Spleen (tissue), 11 donors: ENCODE measurements around the gene SAMD8. TPM values are rescaled to one million over a fixed set of nuclear protein-coding genes. Genes with fewer than 3 reads are reported as not detected.

ENCODE experiments used
- DNase-seq: peaks from one replicate; pipeline ENCODE4 v3.0.0-alpha.2; 2020
- H3K27ac ChIP-seq, 8 donors: fragments of 200-600 bp; sonication (generic) in 7 of 8; 1 replicate in 4 of 8; 2 replicates in 4 of 8; pipeline versions ENCODE4 v1.5.0 to v1.8.0; 2016 to 2021; ENCODE audit warnings: inconsistent platforms in 4 of 8, mild to moderate bottlenecking in 4 of 8, moderate library complexity in 1 of 8
- H3K27me3 ChIP-seq, 7 donors: fragments of 200-600 bp; sonication (generic) in 6 of 7; replicated peaks in 1 of 7; 1 replicate in 4 of 7; 2 replicates in 3 of 7; pipeline versions ENCODE4 v1.5.0 to v1.8.0; 2016 to 2021; ENCODE audit warnings: inconsistent platforms in 3 of 7, mild to moderate bottlenecking in 1 of 7
- H3K36me3 ChIP-seq, 6 donors: fragments of 200-600 bp; sonication (generic) in 5 of 6; 1 replicate in 4 of 6; 2 replicates in 2 of 6; pipeline versions ENCODE4 v1.5.0 to v1.8.0; 2016 to 2021; ENCODE audit warnings: inconsistent platforms in 2 of 6
- H3K4me1 ChIP-seq, 6 donors: fragments of 200-600 bp; sonication (generic) in 5 of 6; 1 replicate in 3 of 6; 2 replicates in 3 of 6; pipeline versions ENCODE4 v1.5.0 to v1.8.0; 2016 to 2021; ENCODE audit warnings: inconsistent platforms in 3 of 6
- H3K4me3 ChIP-seq, 8 donors: fragments of 200-600 bp; sonication (generic) in 7 of 8; 1 replicate in 4 of 8; 2 replicates in 4 of 8; pipeline versions ENCODE4 v1.5.0 to v1.8.0; 2016 to 2021; ENCODE audit warnings: inconsistent platforms in 4 of 8, mild to moderate bottlenecking in 4 of 8, moderate library complexity in 2 of 8
- H3K9me3 ChIP-seq, 8 donors: fragments of 200-600 bp; sonication (generic) in 7 of 8; 1 replicate in 4 of 8; 2 replicates in 4 of 8; pipeline versions ENCODE4 v1.5.0 to v1.8.0; 2016 to 2021; ENCODE audit warnings: inconsistent platforms in 4 of 8
- POLR2A ChIP-seq, 3 donors: fragments of 450-650 bp; IDR thresholded peaks; one replicate each; pipeline ENCODE4 v1.5.1; 2017; ENCODE audit warnings: antibody characterized with exemption in 3 of 3, mild to moderate bottlenecking in 1 of 3
- POLR2AphosphoS5 ChIP-seq, 3 donors: sonication (generic); formaldehyde crosslinking; IDR thresholded peaks; one replicate each; pipeline ENCODE4 v1.5.1; 2017; ENCODE audit warnings: antibody characterized with exemption in 3 of 3
- WGBS, 5 donors: extraction: QIAGEN DNeasy Blood & Tissue Kit in 3 of 5; methylation state at CpG; one replicate each; pipeline versions ENCODE4 v1.1.5 to v1.1.7; 2013 to 2018; 5-methylcytosine and 5-hydroxymethylcytosine counted together
- intact Hi-C: fragments of 100-400 bp; cut with DNase I; formaldehyde crosslinking; loops from one replicate; pipeline ENCODE4 v1.15.0; 2023; ENCODE audit warnings: low total_unique reads
- polyA plus RNA-seq, 3 donors: library from polyadenylated mRNA; stranded (reverse); fragments of 200-250 nt; gene quantifications; one replicate each; pipeline ENCODE4 v1.2.1, GENCODE V29; 2013
- total RNA-seq, 7 donors: library from RNA; depleted of rRNA in 3 of 7; stranded (reverse); fragments of >200 nt in 3 of 7; fragmentation: NEBNext Ultra II Directional in 4 of 7; extraction: Animal tissue kit (Norgen Biotek cat#: 25700) in 4 of 7; gene quantifications; one replicate each; pipeline versions ENCODE4 v1.1.0 to v1.2.1, GENCODE V29; 2016 to 2021
- TF ChIP-seq, protein P1 (sequence below), 11 experiments: fragments of 200-600 bp in 7 of 11; fragments of 450-650 bp in 4 of 11; sonication (generic) in 4 of 11; IDR thresholded peaks in 8 of 11; conservative IDR thresholded peaks in 3 of 11; 1 replicate in 7 of 11; 2 replicates in 4 of 11; pipeline versions ENCODE4 v1.4.0 to v1.8.0; 2016 to 2021; ENCODE audit warnings: antibody characterized with exemption in 11 of 11, inconsistent platforms in 4 of 11, mild to moderate bottlenecking in 1 of 11
- donor health status: healthy with polysubstance abuse.
- donor health status: DM: no; HTN: no; CAD: no; lungs with moderate emphysema.
- donor health status: DM: no; HTN: no; CAD: no.
- donor health status: Bipolar disorder and iron deficiency.
- donor health status: healthy.
- donor health status: DM: no; HTN: no; CAD: no.
- donor health status: DM: yes; HTN: yes; CAD: no.

The SAMD8 gene
- total and polyA plus RNA-seq, 10 donors, result 4.1 to 35.1 (median 25.2) TPM

DNA sequence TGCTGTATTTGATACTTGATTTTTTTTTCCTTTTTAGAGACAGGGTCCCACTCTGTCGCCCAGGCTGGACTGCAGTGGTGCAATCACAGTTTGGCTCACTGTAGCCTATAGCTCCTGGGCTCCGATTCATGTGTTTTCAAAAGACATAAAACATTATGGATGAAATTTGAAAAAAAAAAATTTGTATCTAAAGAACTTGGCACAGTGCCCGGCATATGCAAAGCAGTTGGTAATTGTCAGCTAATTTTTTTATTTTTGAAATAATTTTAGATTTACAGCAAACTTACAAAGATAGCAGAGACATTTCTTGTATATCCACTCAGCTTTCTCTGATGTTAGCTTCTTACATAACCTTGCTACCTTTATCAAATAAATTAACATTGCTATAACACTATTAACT lies 20.3 kb upstream of the SAMD8 start:
- no peak for TF ChIP-seq POLR2A (IDR thresholded peaks at IDR 0.05)
- Histone ChIP-seq H3K27me3 (no peaks in the 10 kb centered on the region), H3K27ac (no peak overlapping the region), H3K36me3 (peaks cover 0 to 26% (median 0%) of the 10 kb centered on the region in 6 donors), H3K4me1 (no peaks in the 10 kb centered on the region), H3K9me3 (no peaks in the 10 kb centered on the region), H3K4me3 (no peak overlapping the region)
- WGBS, 5 donors, result 80 to 90% (median 89%) methylated on average over 3 of the region's 3 CpGs
- intact Hi-C loops, result no loop called here
- no peak for DNase-seq

DNA sequence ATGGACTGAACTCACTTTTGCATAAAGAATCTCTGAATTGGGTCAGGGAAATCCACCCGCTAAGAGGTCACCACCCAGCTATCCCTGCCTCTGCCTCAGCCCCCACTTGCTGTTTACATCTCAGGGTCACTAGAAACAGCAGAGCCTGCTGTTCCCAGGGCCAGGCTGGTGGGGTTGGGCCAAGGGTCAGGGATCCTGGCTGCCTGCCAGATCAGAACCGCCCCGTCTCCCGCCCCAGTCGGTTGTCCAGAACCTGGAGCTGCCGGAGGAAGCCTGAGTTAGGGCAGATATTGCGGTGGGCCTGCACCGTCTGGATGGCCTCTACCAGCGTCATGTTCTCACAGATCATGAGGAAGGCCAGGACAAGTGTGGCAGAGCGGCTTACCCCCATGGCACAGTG lies 17.0 kb upstream of the SAMD8 start:
- WGBS, 5 donors, result 84 to 100% (median 88%) methylated on average over 5 to 10 of the region's 10 CpGs
- Histone ChIP-seq H3K27me3 (no peaks in the 10 kb centered on the region), H3K4me3 (no peak overlapping the region), H3K27ac (no peak overlapping the region), H3K9me3 (no peaks in the 10 kb centered on the region), H3K4me1 (peaks cover 0 to under 1% (median 0%) of the 10 kb centered on the region in 6 donors), H3K36me3 (peaks cover 0 to 26% (median 0%) of the 10 kb centered on the region in 6 donors)
- TF ChIP-seq, protein P1, sequence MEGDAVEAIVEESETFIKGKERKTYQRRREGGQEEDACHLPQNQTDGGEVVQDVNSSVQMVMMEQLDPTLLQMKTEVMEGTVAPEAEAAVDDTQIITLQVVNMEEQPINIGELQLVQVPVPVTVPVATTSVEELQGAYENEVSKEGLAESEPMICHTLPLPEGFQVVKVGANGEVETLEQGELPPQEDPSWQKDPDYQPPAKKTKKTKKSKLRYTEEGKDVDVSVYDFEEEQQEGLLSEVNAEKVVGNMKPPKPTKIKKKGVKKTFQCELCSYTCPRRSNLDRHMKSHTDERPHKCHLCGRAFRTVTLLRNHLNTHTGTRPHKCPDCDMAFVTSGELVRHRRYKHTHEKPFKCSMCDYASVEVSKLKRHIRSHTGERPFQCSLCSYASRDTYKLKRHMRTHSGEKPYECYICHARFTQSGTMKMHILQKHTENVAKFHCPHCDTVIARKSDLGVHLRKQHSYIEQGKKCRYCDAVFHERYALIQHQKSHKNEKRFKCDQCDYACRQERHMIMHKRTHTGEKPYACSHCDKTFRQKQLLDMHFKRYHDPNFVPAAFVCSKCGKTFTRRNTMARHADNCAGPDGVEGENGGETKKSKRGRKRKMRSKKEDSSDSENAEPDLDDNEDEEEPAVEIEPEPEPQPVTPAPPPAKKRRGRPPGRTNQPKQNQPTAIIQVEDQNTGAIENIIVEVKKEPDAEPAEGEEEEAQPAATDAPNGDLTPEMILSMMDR (IDR thresholded peaks at IDR 0.05 in 8 of 11, conservative IDR thresholded peaks at IDR 0.05 in 3 of 11), result no peak
- TF ChIP-seq POLR2A (IDR thresholded peaks at IDR 0.05), result no peak
- peak in 1 of 3 donors; percentile 45 for TF ChIP-seq POLR2AphosphoS5 (IDR thresholded peaks at IDR 0.05)
- intact Hi-C loops, result no loop called here
- no peak for DNase-seq

DNA sequence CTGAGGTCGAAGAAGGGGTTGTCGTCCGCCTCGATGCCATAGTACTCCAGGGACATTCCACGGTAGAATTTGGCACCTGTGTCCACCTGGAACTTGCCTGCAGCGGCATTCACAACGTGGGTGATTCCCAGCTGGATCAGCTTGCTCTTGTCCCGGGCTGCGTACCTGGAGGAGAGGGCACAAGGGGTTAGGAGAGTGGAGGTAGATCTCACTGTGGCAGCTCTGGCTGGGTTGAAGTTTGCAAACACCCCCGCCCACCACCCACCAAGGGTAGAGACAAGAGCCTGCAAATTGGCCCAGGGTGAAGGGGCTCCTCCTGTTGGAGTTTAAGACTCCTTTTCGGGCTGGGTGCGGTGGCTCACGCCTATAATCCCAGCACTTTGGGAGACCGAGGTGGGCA lies 15.8 kb upstream of the SAMD8 start:
- no peak for DNase-seq
- TF ChIP-seq POLR2AphosphoS5 (IDR thresholded peaks at IDR 0.05) (no peak), POLR2A (IDR thresholded peaks at IDR 0.05) (no peak)
- TF ChIP-seq, protein P1 (IDR thresholded peaks at IDR 0.05 in 8 of 11, conservative IDR thresholded peaks at IDR 0.05 in 3 of 11), result no peak
- peaks cover 0 to 26% (median 0%) of the 10 kb centered on the region in 6 donors for H3K36me3 ChIP-seq
- H3K9me3 ChIP-seq, result no peaks in the 10 kb centered on the region
- intact Hi-C loops, result no loop called here
- no peaks in the 10 kb centered on the region for H3K27me3 ChIP-seq
- WGBS, 5 donors, result 84 to 96% (median 92%) methylated on average over 4 to 14 of the region's 14 CpGs
- no peak overlapping the region for H3K27ac ChIP-seq
- H3K4me3 ChIP-seq, result no peak overlapping the region
- peaks cover 0 to 12% (median 9%) of the 10 kb centered on the region in 6 donors for H3K4me1 ChIP-seq

DNA sequence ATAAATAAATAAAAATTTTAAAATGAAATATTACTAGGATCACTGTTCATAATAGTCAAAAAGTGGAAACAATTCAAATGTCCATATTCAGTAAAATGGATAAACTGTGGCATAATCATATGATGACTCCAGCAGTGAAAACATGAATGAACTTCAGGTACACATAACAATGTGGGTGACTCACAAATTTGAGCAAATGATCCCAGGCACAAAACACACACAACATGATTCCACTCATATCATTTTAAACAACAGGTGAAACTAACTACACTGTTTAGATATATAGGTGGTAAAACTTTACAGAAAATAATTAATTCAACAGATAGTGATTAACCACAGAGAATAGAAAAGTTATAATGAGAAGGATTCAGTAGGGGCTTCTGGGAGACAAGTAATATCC lies 14.7 kb upstream of the SAMD8 start:
- DNase-seq, result no peak
- intact Hi-C loops, result no loop called here
- Histone ChIP-seq H3K9me3 (no peaks in the 10 kb centered on the region), H3K27me3 (no peaks in the 10 kb centered on the region), H3K27ac (no peak overlapping the region), H3K4me3 (no peak overlapping the region), H3K36me3 (peaks cover 0 to 26% (median 0%) of the 10 kb centered on the region in 6 donors), H3K4me1 (peaks cover 0 to 14% (median 10%) of the 10 kb centered on the region in 6 donors)
- TF ChIP-seq POLR2AphosphoS5 (IDR thresholded peaks at IDR 0.05) (no peak), POLR2A (IDR thresholded peaks at IDR 0.05) (no peak)
- TF ChIP-seq, protein P1 (IDR thresholded peaks at IDR 0.05 in 8 of 11, conservative IDR thresholded peaks at IDR 0.05 in 3 of 11), result no peak
